ENCODE measurements around the gene PFDN2.

GRCh38 chr1:161162806-161163205, 45.0 kb upstream of the PFDN2 start:
- no peak for TF ChIP-seq POLR2A (IDR thresholded peaks at IDR 0.05)
- no peak for TF ChIP-seq CTCF (IDR thresholded peaks at IDR 0.05)

Data from adrenal gland (tissue), 5 donors.